Skin of body (tissue), 2 donors: ENCODE results near the gene CPLX1. TPM values are rescaled to one million over a fixed set of nuclear protein-coding genes. Genes with fewer than 3 reads are reported as not detected.

Experiments used
- DNase-seq: peaks from one replicate; lab custom pipeline; 2025; lab: John Stamatoyannopoulos, UW
- total RNA-seq: library from RNA; depleted of rRNA; stranded (reverse); fragments of >200 nt; gene quantifications from one replicate; pipeline ENCODE4 v1.2.3, GENCODE V29; 2014

CPLX1 gene
- total RNA-seq, 1 donor from 2014 or later: 0.30 TPM

- no peak for DNase-seq
These were observed 7.9 kb upstream of the CPLX1 start for GRCh38 chr4:833731-834367.

DNA sequence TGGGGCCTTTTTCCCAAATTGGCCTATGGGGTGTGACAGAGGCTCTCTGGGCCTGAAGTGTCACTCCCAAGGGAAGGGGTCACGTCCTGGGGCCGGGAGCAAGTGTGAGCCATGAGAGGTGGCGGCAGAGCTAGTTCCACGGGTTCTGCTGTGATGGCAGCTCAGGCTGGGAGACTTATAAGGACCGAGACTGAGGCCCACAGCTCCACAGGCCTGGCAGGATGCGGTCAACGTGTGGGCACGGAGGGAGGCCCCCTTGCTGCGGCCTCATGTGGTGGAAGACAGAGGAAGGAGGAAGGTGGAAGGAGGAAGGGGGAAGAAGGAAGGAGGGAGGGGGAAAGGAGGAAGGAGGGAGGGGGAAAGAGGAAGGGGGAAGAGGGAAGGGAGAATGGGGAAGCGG, 7.2 kb upstream of the CPLX1 start:
- DNase-seq: no peak

GRCh38 chr4:832536-832935, 6.6 kb upstream of the CPLX1 start:
- no peak for DNase-seq

- no peak for DNase-seq
These were observed 6.2 kb upstream of the CPLX1 start for GRCh38 chr4:832108-832507.

DNA sequence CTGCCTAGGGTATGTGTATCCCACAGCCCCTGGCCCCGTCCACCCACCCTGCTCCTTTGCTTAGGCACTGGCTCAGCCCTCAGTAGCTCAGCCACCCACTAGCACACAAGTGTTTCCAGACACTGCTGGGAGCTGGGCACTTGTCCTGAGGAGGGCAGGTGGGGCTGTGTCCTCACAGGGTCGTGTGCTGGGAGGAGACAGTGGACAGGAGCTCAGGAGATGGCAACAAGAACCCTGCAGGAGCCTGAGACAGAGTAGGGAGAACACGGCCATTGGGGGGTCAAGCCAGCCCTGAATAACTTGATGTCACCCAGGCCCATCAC, 5.5 kb upstream of the CPLX1 start:
- DNase-seq: no peak

DNA sequence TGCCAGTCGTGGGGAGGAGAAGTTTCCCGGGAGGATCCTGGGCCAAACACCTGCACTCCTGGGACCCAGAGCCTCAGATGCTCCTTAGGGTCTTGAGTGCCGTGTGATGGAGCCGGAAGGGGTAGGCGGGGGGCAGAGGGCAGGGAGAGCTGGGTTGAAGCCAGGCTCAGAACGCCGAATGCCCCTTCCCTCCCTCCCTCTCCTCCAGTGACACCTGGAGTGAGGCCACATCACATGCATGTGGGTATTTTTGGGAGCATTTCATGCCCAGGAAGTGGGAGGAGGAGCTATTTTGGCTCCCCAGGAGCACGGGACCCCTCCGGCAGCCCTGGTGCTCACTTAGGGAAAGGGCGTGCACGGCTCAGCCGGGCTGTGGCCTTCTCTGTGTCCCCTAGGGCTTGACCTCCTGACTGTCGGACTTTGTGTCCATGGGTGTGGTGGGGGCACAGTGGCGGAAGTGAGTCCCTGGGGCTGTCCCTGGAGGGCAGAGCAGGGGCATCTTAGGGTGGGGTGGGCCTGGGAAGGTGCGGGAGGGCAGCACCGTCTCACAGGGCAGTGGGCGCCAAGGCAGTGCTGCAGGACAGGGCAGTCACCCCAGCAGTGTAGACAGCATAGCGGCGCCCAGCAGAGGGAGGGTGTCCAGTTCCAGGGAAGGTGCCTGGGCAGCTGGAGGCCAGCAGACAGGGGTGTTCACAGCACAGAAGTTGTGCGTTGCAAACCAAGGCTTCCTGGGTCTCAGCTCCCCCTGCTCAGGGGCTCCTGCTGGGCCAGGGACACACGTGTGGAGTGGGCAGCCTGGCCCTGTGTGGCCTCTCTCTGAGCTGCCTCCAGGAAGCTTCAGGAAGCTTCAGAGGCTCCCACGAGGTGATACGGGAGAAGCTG, 4.9 kb upstream of the CPLX1 start:
- DNase-seq: no peak

DNA sequence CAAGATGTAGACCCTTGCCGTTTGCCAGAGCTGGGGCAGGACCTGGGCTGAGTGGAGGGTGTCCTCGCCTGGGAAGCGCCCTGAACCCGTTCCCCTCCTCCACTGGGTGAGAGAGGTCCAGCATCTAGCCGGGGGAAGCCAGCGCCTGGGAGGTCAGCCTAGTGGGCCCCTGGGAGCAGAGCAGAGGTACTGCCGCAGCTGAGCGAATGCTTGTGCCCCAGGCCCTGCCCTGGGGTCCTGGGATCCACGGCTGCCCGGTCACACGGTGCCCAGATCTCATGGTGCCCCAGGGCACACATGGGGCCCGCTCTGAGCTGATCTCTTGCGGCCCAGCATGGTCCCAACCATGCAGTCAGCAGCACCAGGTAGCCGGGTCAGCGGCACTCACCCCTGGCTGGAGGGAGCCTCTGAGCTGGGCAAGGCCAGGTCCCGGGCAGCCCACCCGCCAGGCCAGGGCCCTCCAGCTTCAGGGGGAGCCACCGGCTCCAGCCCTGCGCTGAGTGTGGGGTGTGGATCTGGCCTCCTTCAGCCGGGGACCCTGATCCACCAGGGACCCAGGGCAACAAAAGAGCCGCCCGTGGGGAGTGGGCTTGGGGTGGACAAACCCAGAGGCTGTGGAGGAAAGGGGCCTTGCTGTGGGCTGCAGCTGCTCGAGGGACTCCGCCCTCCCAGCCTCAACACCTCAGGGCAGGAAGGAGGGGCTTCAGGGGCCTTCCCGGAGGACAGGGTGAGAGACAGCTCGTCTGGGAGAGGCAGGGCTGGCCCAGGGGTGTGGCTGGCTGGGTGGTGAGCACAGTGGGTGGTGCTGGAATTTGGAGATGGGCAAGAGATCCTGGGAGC, 4.1 kb upstream of the CPLX1 start:
- DNase-seq: no peak

GRCh38 chr4:829291-829690, 3.4 kb upstream of the CPLX1 start:
- no peak for DNase-seq

- DNase-seq: no peak
These were observed 2.8 kb upstream of the CPLX1 start for GRCh38 chr4:828641-829271.

DNA sequence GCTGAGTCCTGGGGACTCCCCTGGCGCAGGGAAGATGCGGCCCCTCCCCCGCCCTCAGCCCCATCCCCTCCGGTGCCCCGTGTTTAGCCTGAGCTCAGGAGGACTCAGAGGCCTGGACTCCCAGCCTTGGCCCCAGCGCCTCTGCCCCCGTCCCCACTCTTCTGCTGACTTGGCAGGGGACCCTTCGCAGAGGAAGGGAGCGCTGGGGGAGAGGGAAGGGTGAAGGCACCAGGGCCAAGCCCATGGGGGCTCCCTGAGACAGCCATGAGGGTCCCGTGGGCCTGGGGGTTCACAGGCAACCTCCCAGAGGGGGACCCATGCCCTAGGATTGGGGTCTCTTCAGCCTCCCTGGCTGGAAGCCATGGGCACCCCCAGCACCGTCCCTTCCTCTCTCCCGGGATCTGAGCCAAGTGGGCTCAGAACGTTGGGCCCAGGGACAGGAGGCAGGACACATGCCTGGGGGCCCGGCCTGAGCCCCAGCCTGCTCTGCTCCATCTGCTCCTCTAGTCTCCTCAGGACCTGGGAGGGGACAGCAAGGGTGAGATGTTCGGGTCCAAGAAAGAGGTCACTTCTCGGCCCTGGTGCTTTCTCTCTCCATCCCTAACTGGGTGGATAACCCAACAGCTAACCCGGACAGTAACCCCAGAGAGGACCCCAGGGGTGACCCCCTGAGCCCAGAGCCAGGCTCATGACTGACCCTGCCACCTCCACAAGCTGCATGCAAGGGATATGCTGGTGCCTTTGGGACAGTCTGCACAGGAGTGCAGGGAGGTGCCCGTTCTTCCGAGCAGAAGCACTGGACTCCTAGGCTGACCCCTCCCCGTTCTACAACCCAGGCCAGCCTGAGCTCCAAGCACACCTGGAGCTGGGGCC, 1.5 kb upstream of the CPLX1 start:
- DNase-seq: no peak

DNA sequence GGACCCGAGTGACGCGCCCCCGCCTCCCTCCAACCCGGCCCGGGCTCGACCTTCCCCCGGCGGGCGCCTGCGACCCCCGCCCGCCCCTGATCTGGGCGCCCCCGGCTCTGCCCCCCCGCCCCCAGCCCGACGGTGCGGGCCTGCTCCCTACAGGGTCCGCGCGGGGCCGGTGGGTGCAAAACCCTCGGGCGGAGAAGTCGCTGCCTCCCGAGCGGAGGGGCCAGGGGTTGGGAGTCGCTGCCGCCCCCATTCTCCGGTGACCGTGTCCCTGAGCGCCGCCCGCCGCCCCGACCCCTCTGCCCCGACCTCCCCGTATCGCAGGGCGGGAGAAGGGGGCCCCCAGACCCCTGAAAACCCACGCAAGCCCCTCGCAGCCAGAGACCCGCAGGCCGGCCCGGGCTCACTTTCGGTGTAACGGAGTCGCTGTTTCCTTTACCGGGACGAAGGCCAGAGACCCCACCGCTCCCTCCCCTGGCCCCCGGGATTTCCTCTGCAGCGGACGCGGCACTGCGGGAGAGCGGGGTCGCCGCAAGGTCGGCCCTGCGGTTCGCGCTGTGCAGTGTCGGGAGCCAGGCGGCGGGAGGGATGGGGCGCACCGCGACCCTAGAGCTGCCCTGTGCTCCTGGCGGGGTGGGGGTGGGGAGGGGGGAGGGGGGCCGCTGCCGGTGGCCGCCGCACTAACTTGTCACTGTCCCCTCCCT, 729 bp upstream of the CPLX1 start:
- DNase-seq: no peak

DNA sequence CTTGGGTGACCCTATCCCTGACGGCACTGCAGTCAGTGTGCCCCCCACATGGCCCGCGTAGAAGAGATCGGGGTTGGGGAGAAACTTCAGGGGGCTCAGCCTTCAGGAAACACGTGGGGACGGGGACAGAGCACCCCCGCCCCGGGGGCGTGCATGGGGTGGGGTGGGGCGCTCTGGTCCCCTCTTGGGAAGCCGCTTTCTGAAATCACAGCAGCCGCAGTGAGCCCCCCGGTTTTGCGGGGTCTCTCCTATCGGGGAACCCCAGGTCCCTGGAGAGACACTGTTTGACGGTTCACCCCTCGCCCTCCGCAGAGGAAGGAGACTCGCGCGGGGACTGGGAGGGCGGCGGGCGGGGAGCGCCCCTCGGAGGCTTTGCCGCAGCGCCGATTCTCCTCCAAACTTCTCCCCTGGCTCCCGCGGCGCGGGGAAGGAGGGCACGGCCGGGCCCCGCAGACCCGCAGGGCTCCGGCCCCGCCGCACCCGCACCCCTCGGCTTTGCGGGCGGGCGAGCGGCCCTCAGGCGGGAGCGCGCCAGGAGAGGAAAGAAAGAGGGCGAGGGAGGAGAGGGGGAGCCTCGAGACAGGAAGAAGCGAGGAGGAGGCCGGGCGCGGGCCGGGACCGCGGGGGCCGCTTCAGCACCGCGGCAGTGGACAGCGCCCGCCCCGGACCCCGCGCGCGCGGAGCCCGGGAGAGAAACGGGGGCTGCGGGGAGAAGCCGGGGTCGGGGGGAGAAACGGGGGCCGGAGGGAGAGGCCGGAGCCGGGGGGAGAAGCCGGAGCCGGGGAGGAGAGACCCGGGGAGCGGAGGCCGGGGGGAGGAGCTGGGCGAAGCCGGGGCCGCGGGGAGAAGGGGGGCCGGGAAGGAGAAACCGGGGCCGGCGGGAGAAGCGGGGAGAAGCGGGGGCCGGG, 612 bp downstream of the CPLX1 start:
- DNase-seq: peak; percentile 3

- no peak for DNase-seq
These were observed 1.4 kb downstream of the CPLX1 start for GRCh38 chr4:824461-825062.

DNA sequence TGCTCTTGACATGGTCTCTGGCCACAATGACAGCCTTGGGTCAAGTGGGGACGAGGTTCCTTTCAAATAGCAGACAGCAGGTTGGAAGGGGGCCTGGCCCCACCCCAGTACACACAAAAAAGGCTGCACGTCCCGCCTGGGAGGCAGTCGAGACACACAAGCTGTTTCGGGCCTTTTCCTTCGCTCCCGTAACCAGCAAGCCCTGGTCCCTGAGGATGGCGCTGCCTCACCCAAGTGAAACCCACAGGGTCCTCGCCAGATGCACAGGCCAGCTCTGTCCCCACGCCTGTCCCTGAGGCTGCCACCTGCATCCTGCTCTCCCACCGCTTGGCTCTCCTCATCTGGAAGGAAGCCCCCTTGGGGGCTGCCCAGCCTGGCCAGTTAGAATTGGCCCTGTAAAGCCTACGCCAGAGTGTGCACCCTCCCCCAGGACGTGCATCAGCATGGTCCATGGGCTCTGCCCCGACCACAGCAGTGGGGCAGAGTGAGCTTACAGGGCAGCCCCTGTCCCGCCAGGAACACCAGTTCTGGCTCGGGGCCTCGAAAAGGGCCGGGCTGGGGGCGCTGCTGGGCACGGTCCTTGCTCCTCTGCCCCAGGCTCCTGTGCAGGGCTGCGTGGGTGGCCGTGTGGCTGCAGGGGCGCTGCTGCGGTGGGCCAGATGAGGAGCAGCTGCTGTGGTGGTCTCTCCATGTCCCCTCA, 2.0 kb downstream of the CPLX1 start:
- DNase-seq: no peak

DNA sequence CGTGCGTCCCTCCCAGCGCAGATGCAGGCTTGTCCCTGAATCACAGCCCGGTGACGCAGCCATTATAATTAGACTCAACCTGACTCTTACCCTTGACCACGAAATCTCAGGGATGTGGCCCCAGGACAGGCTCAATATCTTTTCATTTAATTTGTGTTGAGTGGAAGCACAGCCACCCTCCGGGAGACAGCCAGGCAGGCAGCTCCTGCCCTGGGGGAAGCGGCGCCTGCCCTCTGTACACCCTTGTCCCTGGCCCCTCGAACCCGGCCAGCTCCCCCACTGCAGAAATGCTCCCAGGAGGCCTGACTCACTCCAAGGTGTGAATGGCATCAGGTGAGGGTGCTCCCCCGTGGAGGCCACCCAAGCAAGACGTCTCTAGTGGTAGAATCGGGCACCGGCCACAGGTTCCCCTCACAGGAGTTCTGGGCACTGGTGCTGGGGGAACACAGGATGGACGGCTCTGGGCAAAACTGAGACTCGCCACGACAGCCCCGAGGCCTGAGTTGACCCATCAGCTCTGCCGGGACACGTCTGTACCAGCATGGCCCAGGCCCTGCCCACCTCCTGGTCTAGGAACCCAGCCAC, 2.7 kb downstream of the CPLX1 start:
- no peak for DNase-seq

GRCh38 chr4:822361-823175, 3.4 kb downstream of the CPLX1 start:
- DNase-seq: no peak

GRCh38 chr4:821631-822030, 4.3 kb downstream of the CPLX1 start:
- DNase-seq: no peak
